HG02870 (cell line): ENCODE measurements around the gene NAALADL1.

Experiments used
- ATAC-seq: cut with Tn5 transposase; IDR thresholded peaks from one replicate; pipeline ENCODE4 v1.9.1; 2021; ENCODE audit warnings: mild to moderate bottlenecking, moderate library complexity; ENCODE audit not compliant: unreplicated experiment

NAALADL1 gene, protein sequence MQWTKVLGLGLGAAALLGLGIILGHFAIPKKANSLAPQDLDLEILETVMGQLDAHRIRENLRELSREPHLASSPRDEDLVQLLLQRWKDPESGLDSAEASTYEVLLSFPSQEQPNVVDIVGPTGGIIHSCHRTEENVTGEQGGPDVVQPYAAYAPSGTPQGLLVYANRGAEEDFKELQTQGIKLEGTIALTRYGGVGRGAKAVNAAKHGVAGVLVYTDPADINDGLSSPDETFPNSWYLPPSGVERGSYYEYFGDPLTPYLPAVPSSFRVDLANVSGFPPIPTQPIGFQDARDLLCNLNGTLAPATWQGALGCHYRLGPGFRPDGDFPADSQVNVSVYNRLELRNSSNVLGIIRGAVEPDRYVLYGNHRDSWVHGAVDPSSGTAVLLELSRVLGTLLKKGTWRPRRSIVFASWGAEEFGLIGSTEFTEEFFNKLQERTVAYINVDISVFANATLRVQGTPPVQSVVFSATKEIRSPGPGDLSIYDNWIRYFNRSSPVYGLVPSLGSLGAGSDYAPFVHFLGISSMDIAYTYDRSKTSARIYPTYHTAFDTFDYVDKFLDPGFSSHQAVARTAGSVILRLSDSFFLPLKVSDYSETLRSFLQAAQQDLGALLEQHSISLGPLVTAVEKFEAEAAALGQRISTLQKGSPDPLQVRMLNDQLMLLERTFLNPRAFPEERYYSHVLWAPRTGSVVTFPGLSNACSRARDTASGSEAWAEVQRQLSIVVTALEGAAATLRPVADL

GRCh38 chr11:65058419-65059054, at the start of gene NAALADL1:
Gene NAALADL1, minus strand, starts transcription at chr11:65058553. Its CDS starts 32 bp downstream, at chr11:65058521.
- no peak for ATAC-seq

DNA sequence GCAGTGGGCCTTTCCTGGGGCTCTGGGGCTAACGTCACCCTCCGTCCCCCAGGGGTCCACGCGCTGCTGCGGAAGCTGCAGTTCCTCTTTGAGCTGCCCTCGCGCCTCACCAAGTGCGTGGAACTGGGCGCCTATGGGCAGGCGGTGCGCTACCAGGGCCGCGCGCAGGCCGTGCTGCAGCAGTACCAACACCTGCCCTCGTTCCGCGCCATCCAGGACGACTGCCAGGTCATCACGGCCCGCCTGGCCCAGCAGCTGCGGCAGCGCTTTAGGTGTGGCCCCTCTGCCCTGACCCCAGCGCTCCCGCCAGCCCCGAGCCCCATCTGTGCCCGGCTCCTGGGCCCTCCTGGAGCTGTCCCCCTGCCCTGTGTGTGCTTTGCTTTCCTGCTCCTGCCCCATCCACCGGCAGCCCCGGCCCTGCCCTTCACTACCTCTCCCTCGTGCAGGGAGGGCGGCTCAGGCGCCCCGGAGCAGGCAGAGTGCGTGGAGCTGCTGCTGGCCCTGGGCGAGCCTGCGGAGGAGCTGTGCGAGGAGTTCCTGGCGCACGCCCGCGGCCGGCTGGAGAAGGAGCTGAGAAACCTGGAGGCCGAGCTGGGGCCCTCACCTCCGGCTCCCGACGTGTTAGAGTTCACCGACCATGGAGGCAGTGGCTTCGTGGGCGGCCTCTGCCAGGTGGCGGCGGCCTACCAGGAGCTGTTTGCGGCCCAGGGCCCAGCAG, 49.6 kb upstream of the NAALADL1 start:
- ATAC-seq, result no peak

- ATAC-seq, result no peak
Measured at GRCh38 chr11:65107078-65107477, 48.7 kb upstream of the NAALADL1 start.

DNA sequence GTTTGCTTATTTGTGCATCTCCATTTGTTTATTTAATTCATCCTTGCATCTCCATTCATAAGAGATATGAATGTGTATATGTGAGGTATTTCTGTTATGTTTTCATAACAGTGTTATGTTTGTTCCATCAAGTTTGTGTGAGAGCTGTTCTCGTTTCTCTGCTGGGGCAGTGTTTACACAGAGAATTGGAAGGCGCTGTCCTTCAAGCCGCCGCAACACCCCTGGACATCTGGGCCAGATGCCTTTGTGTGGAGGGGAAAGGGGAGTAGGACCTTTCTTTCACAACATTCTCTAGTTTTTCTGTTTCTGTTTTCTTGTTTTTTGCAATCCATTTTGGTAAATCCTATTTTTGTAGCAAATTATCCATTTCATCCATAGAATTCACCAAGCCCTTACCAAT, 46.3 kb upstream of the NAALADL1 start:
- no peak for ATAC-seq

GRCh38 chr11:65103476-65103875, 45.1 kb upstream of the NAALADL1 start:
- ATAC-seq, result no peak

GRCh38 chr11:65102142-65103095, 44.1 kb upstream of the NAALADL1 start:
- ATAC-seq, result no peak

- no peak for ATAC-seq
Measured at GRCh38 chr11:65100674-65101350, 42.5 kb upstream of the NAALADL1 start.

GRCh38 chr11:65096926-65097325, 38.6 kb upstream of the NAALADL1 start:
- ATAC-seq, result no peak

- peak; percentile 74 for ATAC-seq
Measured at GRCh38 chr11:65095974-65096806, 37.8 kb upstream of the NAALADL1 start, which contains the start of gene VPS51. Gene VPS51, plus strand, starts transcription at chr11:65096214. Its CDS starts 37 bp downstream, at chr11:65096251.

- no peak for ATAC-seq
Measured at GRCh38 chr11:65095427-65095826, 37.1 kb upstream of the NAALADL1 start.

DNA sequence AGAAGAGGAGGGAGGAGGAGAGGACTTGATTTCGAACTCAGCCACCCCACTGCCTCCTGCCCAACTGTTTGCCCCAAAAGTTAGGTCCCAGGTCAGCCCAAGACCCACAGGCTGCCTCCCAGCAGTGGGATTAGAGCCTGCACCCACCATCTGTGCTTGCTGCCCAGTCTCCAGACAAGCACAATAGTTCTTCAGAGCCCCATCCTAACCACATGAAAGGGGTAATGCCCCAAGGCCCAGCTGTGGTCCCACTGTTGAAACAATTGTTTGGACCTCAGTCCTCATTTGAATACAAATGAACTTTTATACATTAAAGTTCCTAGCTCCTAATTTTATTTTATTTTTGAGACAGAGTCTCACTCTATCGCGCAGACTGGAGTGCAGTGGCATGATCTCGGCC, 32.3 kb upstream of the NAALADL1 start:
- no peak for ATAC-seq

GRCh38 chr11:65089621-65090020, 31.3 kb upstream of the NAALADL1 start:
- ATAC-seq, result no peak

DNA sequence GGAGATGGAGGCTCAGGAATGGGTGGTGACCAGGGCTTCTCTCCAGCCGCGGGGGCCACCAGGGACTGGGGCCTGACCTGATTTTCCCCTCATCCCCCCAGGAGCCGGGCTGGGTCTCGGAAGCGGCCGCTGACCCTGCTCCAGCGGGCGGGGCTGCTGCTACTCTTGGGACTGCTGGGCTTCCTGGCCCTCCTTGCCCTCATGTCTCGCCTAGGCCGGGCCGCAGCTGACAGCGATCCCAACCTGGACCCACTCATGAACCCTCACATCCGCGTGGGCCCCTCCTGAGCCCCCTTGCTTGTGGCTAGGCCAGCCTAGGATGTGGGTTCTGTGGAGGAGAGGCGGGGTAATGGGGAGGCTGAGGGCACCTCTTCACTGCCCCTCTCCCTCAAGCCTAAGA, 29.5 kb upstream of the NAALADL1 start:
- ATAC-seq, result no peak

DNA sequence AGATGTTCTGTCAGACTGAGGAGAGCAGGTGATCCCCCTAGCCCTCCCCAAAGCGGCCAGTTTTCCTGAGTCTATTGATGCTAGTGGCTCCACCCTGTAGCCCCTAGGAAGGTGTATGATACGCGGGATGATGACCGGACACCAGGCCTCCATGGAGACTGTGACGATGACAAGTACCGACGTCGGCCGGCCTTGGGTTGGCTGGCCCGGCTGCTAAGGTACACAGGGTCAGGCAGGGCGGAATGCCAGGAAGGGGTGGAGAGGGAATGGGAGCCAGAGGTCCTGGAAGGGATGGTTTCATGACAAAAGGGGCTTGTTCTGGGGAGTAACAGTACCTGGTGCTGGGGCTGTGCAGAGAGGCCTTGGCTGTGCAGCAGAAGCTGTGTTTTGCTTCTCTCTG, 28.9 kb upstream of the NAALADL1 start:
- ATAC-seq, result no peak

DNA sequence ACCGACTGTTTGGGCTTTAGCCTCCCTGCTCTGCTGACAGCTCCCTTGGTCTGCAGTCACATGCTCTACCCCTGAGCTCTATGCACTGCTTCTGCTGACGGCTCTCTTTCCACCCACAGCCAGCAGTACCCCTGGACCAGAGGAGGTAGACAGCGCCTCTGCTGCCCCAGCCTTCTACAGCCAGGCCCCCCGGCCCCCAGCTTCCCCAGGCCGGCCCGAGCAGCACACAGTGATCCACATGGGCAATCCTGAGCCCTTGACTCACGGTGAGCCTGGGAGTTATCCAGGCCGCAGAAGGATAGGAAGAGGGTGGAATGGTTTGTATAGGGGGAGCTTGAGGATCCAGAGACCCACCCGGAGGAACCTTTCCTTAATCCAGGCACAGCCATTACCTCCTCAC, 28.5 kb upstream of the NAALADL1 start:
- no peak for ATAC-seq

- ATAC-seq, result no peak
Measured at GRCh38 chr11:65085446-65085845, 27.1 kb upstream of the NAALADL1 start.

- no peak for ATAC-seq
Measured at GRCh38 chr11:65084598-65085375, 26.4 kb upstream of the NAALADL1 start.
